Chondrocyte (in vitro differentiated cells): ENCODE measurements around the gene CXCR4. TPM values are rescaled to one million over a fixed set of nuclear protein-coding genes. Genes with fewer than 3 reads are reported as not detected.
"Not testable (repeated sequence)": the region's sequence is repeated elsewhere in the genome, so short reads cannot be mapped to it uniquely, and the experiment has no call there.

Source experiments
- DNase-seq: peaks from one replicate; pipeline ENCODE4 v3.0.0; 2021; ENCODE audit warnings: mixed read lengths, low spot score
- H3K27ac Mint-ChIP-seq: one replicate; pipeline ENCODE4 v1.8.0; 2021; ENCODE audit warnings: mild to moderate bottlenecking, moderate library complexity, mixed read lengths; ENCODE audit not compliant: unreplicated experiment
- H3K27me3 Mint-ChIP-seq: 2 replicates; pipeline ENCODE4 v1.8.0; 2021; ENCODE audit warnings: low read depth, mixed read lengths
- H3K36me3 Mint-ChIP-seq: 2 replicates; pipeline ENCODE4 v1.8.0; 2021; ENCODE audit warnings: low read depth, mixed read lengths
- H3K4me1 Mint-ChIP-seq: 2 replicates; pipeline ENCODE4 v1.8.0; 2021; ENCODE audit warnings: low read depth, mild to moderate bottlenecking, mixed read lengths
- H3K4me3 Mint-ChIP-seq: one replicate; pipeline ENCODE4 v1.8.0; 2021; ENCODE audit warnings: mild to moderate bottlenecking, moderate library complexity, mixed read lengths; ENCODE audit not compliant: unreplicated experiment
- H3K9me3 Mint-ChIP-seq: 2 replicates; pipeline ENCODE4 v1.8.0; 2021; ENCODE audit warnings: low read depth, mixed read lengths
- CTCF ChIP-seq: fragments of 200-600 bp; sonication (generic); IDR thresholded peaks from 2 replicates; pipeline ENCODE4 v1.5.0; 2021; ENCODE audit warnings: antibody characterized with exemption, mild to moderate bottlenecking, moderate library complexity
- total RNA-seq: library from RNA; stranded (reverse); gene quantifications from 3 replicates; pipeline ENCODE4 v1.2.1, GENCODE V29; 2021

Gene CXCR4
- total RNA-seq, 1 donor from 2014 or later = not detected

DNA sequence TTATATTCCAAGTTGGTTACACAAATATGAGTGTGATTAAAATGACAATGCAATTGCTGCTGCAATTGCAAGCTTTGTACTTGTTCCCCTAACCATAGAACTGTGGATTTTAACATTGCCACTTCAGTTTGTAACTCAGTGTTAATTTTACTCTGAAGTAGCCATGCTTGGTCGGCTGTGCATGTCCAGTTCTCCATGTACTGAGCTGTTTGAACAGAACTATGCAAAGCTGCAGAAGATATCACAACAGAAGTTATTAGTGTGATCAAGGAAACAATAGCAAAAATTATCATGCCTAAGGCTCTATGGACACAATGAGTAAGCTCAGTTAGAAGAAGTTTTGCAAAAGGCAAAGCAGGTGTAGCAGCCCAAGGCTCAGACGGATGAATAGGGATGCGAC is 45.3 kb downstream of the CXCR4 start:
- H3K9me3 Mint-ChIP-seq = peaks cover 8% of the 10 kb centered on the region
- H3K4me3 Mint-ChIP-seq = no peak overlapping the region
- TF ChIP-seq CTCF = no peak
- H3K4me1 Mint-ChIP-seq = no peaks in the 10 kb centered on the region
- no peak overlapping the region for H3K27ac Mint-ChIP-seq
- no peaks in the 10 kb centered on the region for H3K36me3 Mint-ChIP-seq
- H3K27me3 Mint-ChIP-seq = peaks cover 7% of the 10 kb centered on the region
- DNase-seq = no peak

DNA sequence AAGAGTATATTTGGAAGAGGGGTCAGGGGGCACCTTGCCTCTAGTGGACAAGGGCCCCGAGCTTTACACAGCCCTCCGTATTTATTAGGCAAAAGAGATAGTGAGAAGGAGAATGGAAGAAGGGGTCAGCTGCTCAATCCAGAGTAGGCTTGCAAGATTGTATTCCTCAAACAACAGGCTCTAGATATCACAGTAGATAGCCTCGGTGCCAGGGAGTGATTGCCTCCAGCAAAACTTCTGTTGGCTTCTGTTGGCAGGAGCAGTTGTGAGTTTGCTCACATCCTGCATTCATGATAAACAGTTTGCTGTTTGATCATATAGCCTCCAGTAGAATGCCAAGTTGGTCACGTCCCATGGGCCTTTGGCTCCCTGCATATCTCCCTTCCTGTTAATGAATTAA is 46.1 kb downstream of the CXCR4 start:
- H3K27me3 Mint-ChIP-seq, DNase-seq, H3K36me3 Mint-ChIP-seq, H3K4me1 Mint-ChIP-seq, H3K4me3 Mint-ChIP-seq, H3K9me3 Mint-ChIP-seq, H3K27ac Mint-ChIP-seq: not testable (repeated sequence)

GRCh38 chr2:136070913-136071312 is 47.0 kb downstream of the CXCR4 start:
- Mint-ChIP-seq H3K9me3 (peaks cover 8% of the 10 kb centered on the region), H3K27me3 (peaks cover 2% of the 10 kb centered on the region), H3K4me1 (no peaks in the 10 kb centered on the region), H3K36me3 (no peaks in the 10 kb centered on the region), H3K27ac (no peak overlapping the region), H3K4me3 (no peak overlapping the region)
- TF ChIP-seq CTCF = no peak
- DNase-seq = no peak

GRCh38 chr2:136069773-136070172 is 48.2 kb downstream of the CXCR4 start:
- Mint-ChIP-seq H3K27me3 (peaks cover 2% of the 10 kb centered on the region), H3K4me3 (no peak overlapping the region), H3K9me3 (peaks cover 8% of the 10 kb centered on the region), H3K4me1 (no peaks in the 10 kb centered on the region), H3K27ac (no peak overlapping the region), H3K36me3 (no peaks in the 10 kb centered on the region)
- no peak for DNase-seq
- TF ChIP-seq CTCF = no peak

DNA sequence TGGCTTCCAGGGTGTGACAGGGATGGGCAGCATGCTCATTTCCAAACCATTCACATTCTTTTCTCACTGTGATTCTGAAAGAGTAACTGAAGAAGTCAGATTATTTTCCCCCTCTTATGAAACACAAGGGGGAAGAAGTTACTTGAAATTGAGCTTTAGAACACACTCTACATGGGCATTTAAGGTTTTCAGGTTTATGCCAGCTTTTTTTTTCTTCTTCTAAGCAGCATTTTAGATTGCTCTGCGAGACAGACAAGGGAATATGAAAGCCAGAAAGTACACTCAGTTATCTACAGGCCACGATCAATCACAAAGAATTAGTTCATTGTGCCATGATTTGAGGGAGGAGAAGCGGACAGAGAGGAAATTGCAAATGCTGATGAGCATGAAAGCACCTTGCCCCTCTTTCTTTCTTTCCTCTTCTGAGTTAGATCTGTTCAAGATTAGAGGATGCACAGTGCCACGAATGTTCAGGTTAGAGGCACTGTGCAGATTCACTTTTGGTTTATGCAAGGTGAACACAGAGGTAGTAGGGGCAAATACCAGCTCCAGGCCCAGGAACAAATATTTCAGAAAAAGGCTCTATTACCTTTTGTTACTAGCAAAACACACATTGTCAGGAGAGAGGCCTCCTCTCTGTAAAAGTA is 49.2 kb downstream of the CXCR4 start:
- no peak for DNase-seq
- Mint-ChIP-seq H3K27me3 (peaks cover 2% of the 10 kb centered on the region), H3K9me3 (peaks cover 8% of the 10 kb centered on the region), H3K27ac (no peak overlapping the region), H3K36me3 (no peaks in the 10 kb centered on the region), H3K4me3 (no peak overlapping the region), H3K4me1 (no peaks in the 10 kb centered on the region)
- TF ChIP-seq CTCF = no peak

- DNase-seq = no peak
- Mint-ChIP-seq H3K27me3 (peaks cover 2% of the 10 kb centered on the region), H3K4me1 (no peaks in the 10 kb centered on the region), H3K27ac (no peak overlapping the region), H3K4me3 (no peak overlapping the region), H3K9me3 (peaks cover 3% of the 10 kb centered on the region), H3K36me3 (no peaks in the 10 kb centered on the region)
- TF ChIP-seq CTCF = no peak
Measured at GRCh38 chr2:136067897-136068580, 49.9 kb downstream of the CXCR4 start.
